Ovary (tissue), 3 donors: ENCODE results near the gene ZRANB1.

Experiments used
- CTCF ChIP-seq, 3 donors: fragments of 450-650 bp in 2 of 3; fragments of 200-600 bp in 1 of 3; IDR thresholded peaks; one replicate each; pipeline versions ENCODE4 v1.5.1 to v1.8.0; 2016 to 2022; ENCODE audit warnings: antibody characterized with exemption in 3 of 3, mild to moderate bottlenecking in 1 of 3
- EP300 ChIP-seq: sonication (generic); formaldehyde crosslinking; IDR thresholded peaks from one replicate; pipeline ENCODE4 v1.6.1; 2017; ENCODE audit warnings: antibody characterized with exemption
- donor health status: DM: no; HTN: no; CAD: no.

- no peak for TF ChIP-seq EP300
- TF ChIP-seq CTCF (IDR thresholded peaks at IDR 0.05) = no peak
Observed at GRCh38 chr10:125025341-125025740, 83.4 kb downstream of the ZRANB1 start.
